ENCODE measurements around the gene ABCA13.

GRCh38 chr7:48255046-48255445, 83.8 kb downstream of the ABCA13 start:
- TF ChIP-seq CTCF (conservative IDR thresholded peaks at IDR 0.05; ENCODE audit: low read depth, low read length) (no peak), EZH2 (IDR thresholded peaks at IDR 0.05; ENCODE audit: low read length, unreplicated experiment) (no peak), EZH2phosphoT487 (IDR thresholded peaks at IDR 0.05; ENCODE audit: borderline replicate concordance, low read length) (no peak)

All from PC-3 (cell line).